IMR-90 (cell line): ENCODE measurements around the gene NDST1. TPM values are rescaled to one million over a fixed set of nuclear protein-coding genes. Genes with fewer than 3 reads are reported as not detected.
A peak's percentile ranks its signal among the peaks of the same experiment; 100 is the strongest.

ENCODE experiments used
- ATAC-seq: fragments of 200-7000 bp; cut with Tn5 transposase; 2 replicates; pipeline ENCODE4 v1.9.1; 2020; ENCODE audit warnings: low read depth, mild to moderate bottlenecking, moderate library complexity
- BruUV-seq: library from RNA; stranded (reverse); fragments of 400-500 nt; replicated peaks from 2 replicates; lab custom pipeline; 2021; lab: Mats Ljungman, UMichigan
- CTCF ChIA-PET: fragments of 300-600 bp; formaldehyde crosslinking; extraction: SDS; loops from one replicate; lab custom pipeline; 2021; ENCODE audit warnings: antibody characterized with exemption; lab: Yijun Ruan, JAX
- POLR2A ChIA-PET: fragments of 300-600 bp; sonication (Branson Sonifier 250); formaldehyde crosslinking; loops from one replicate; lab custom pipeline; 2022; ENCODE audit warnings: antibody characterized with exemption; ENCODE audit not compliant: unreplicated experiment; lab: Charles Lee
- DNase-seq: peaks from one replicate; pipeline ENCODE4 v3.0.0; 2013
- H2AFZ ChIP-seq: replicated peaks from 2 replicates; pipeline ENCODE3; 2013; ENCODE audit warnings: low read length, mild to moderate bottlenecking; ENCODE audit not compliant: poor library complexity
- H2AK5ac ChIP-seq: 2 replicates; pipeline ENCODE4 v1.6.1; 2013; ENCODE audit warnings: low read depth, low read length, inconsistent platforms
- H2AK9ac ChIP-seq: replicated peaks from 2 replicates; pipeline ENCODE3; 2013; ENCODE audit warnings: mild to moderate bottlenecking, low read depth, low read length, moderate library complexity; ENCODE audit not compliant: poor library complexity
- H2BK120ac ChIP-seq: 2 replicates; pipeline ENCODE4 v1.6.1; 2013; ENCODE audit warnings: low read depth, low read length, inconsistent platforms
- H2BK15ac ChIP-seq: 3 replicates; pipeline ENCODE4 v1.6.1; 2013; ENCODE audit warnings: low read depth, low read length, inconsistent platforms
- H2BK20ac ChIP-seq: 2 replicates; pipeline ENCODE4 v1.6.1; 2013; ENCODE audit warnings: low read depth, mild to moderate bottlenecking, inconsistent platforms, low read length, moderate library complexity
- H2BK5ac ChIP-seq: 2 replicates; pipeline ENCODE4 v1.6.1; 2013; ENCODE audit warnings: mild to moderate bottlenecking, low read depth, low read length, inconsistent platforms; ENCODE audit not compliant: poor library complexity, severe bottlenecking
- H3K14ac ChIP-seq: replicated peaks from 2 replicates; pipeline ENCODE4 v1.6.1; 2013; ENCODE audit warnings: low read depth, low read length, inconsistent platforms
- H3K18ac ChIP-seq: 2 replicates; pipeline ENCODE4 v1.6.1; 2013; ENCODE audit warnings: low read depth, low read length, control low read depth
- H3K23ac ChIP-seq: 2 replicates; pipeline ENCODE4 v1.6.1; 2013; ENCODE audit warnings: low read depth, low read length, inconsistent platforms
- H3K27ac ChIP-seq: 2 replicates; pipeline ENCODE4 v1.5.1; 2013; ENCODE audit warnings: mild to moderate bottlenecking, control low read depth, low read length; ENCODE audit not compliant: insufficient read depth
- H3K27me3 ChIP-seq: 2 replicates; pipeline ENCODE4 v1.6.1; 2013; ENCODE audit warnings: low read length; ENCODE audit not compliant: control insufficient read depth, insufficient read depth
- H3K36me3 ChIP-seq: 2 replicates; pipeline ENCODE4 v1.6.1; 2013; ENCODE audit warnings: low read length, mixed read lengths; ENCODE audit not compliant: control insufficient read depth, insufficient read depth
- H3K4ac ChIP-seq: 2 replicates; pipeline ENCODE4 v1.6.1; 2013; ENCODE audit warnings: low read depth, low read length, inconsistent platforms
- H3K4me1 ChIP-seq: 2 replicates; pipeline ENCODE4 v1.6.1; 2013; ENCODE audit warnings: low read length, mixed read lengths; ENCODE audit not compliant: control insufficient read depth, insufficient read depth
- H3K4me2 ChIP-seq: 2 replicates; pipeline ENCODE4 v1.6.1; 2013; ENCODE audit warnings: low read depth, mild to moderate bottlenecking, control low read depth, low read length, moderate library complexity
- H3K4me3 ChIP-seq: 2 replicates; pipeline ENCODE4 v1.5.1; 2013; ENCODE audit warnings: low read depth, mild to moderate bottlenecking, control low read depth, low read length, moderate library complexity; ENCODE audit not compliant: insufficient read depth
- H3K56ac ChIP-seq: 2 replicates; pipeline ENCODE4 v1.6.1; 2013; ENCODE audit warnings: low read length, inconsistent platforms; ENCODE audit not compliant: insufficient read depth; ENCODE audit errors: extremely low read depth
- H3K79me1 ChIP-seq, 2 experiments: 2 replicates each; pipeline ENCODE4 v1.6.1; 2013; ENCODE audit warnings: low read length in 2 of 2, inconsistent platforms in 1 of 2, low read depth in 1 of 2
- H3K9ac ChIP-seq: 2 replicates; pipeline ENCODE4 v1.6.1; 2013; ENCODE audit warnings: low read depth, low read length, control low read depth
- H3K9me1 ChIP-seq: 2 replicates; pipeline ENCODE4 v1.6.1; 2013; ENCODE audit warnings: low read length, inconsistent platforms; ENCODE audit not compliant: insufficient read depth
- H3K9me3 ChIP-seq: 2 replicates; pipeline ENCODE4 v1.6.1; 2013; ENCODE audit warnings: low read length; ENCODE audit not compliant: control insufficient read depth, insufficient read depth
- H4K20me1 ChIP-seq: 2 replicates; pipeline ENCODE4 v1.6.1; 2013; ENCODE audit warnings: low read length, inconsistent platforms; ENCODE audit not compliant: insufficient read depth
- H4K5ac ChIP-seq: 2 replicates; pipeline ENCODE4 v1.6.1; 2013; ENCODE audit warnings: mild to moderate bottlenecking, low read depth, low read length, control low read depth
- H4K8ac ChIP-seq, 2 experiments: 2 replicates each; pipeline ENCODE4 v1.6.1; 2013; ENCODE audit warnings: low read depth in 2 of 2, low read length in 2 of 2, control low read depth in 1 of 2, inconsistent platforms in 1 of 2
- H4K91ac ChIP-seq: 2 replicates; pipeline ENCODE4 v1.6.1; 2013; ENCODE audit warnings: low read depth, low read length, inconsistent platforms; ENCODE audit not compliant: insufficient read depth
- BHLHE40 ChIP-seq: fragments of 150-350 bp; IDR thresholded peaks from 2 replicates; pipeline ENCODE4 v1.6.1; 2016; ENCODE audit warnings: mild to moderate bottlenecking, low read depth, low read length
- CEBPB ChIP-seq: IDR thresholded peaks from 2 replicates; pipeline ENCODE4 v1.6.1; 2012; ENCODE audit warnings: low read depth, low read length, improper control_type of control experiment
- CHD1 ChIP-seq: IDR thresholded peaks from 2 replicates; pipeline ENCODE4 v1.6.1; 2012; ENCODE audit warnings: low read depth, low read length, improper control_type of control experiment
- CTCF ChIP-seq: conservative IDR thresholded peaks from 2 replicates; pipeline ENCODE4 v1.5.1; 2012; ENCODE audit warnings: mild to moderate bottlenecking, low read depth, low read length, improper control_type of control experiment
- ELK1 ChIP-seq: fragments of 150-350 bp; IDR thresholded peaks from 2 replicates; pipeline ENCODE4 v1.6.1; 2016; ENCODE audit warnings: low read depth, mild to moderate bottlenecking, low read length, moderate library complexity, borderline replicate concordance
- FOS ChIP-seq: fragments of 150-350 bp; IDR thresholded peaks from 2 replicates; pipeline ENCODE4 v1.6.1; 2016; ENCODE audit warnings: low read depth, low read length
- MAFK ChIP-seq: IDR thresholded peaks from 2 replicates; pipeline ENCODE4 v1.6.1; 2012; ENCODE audit warnings: low read depth, low read length, improper control_type of control experiment
- MAZ ChIP-seq: IDR thresholded peaks from 2 replicates; pipeline ENCODE4 v1.6.1; 2012; ENCODE audit warnings: low read depth, mild to moderate bottlenecking, low read length, improper control_type of control experiment, moderate library complexity, borderline replicate concordance
- MXI1 ChIP-seq: IDR thresholded peaks from 2 replicates; pipeline ENCODE4 v1.6.1; 2012; ENCODE audit warnings: low read depth, mild to moderate bottlenecking, low read length, moderate library complexity, borderline replicate concordance
- NFE2L2 ChIP-seq: fragments of 150-350 bp; IDR thresholded peaks from 2 replicates; pipeline ENCODE4 v1.6.1; 2016; ENCODE audit warnings: low read depth, mild to moderate bottlenecking, low read length
- POLR2A ChIP-seq: IDR thresholded peaks from 2 replicates; pipeline ENCODE4 v1.6.1; 2012; ENCODE audit warnings: mild to moderate bottlenecking, low read depth, low read length
- RAD21 ChIP-seq: IDR thresholded peaks from 2 replicates; pipeline ENCODE4 v1.6.1; 2012; ENCODE audit warnings: low read length, improper control_type of control experiment
- RCOR1 ChIP-seq: IDR thresholded peaks from 2 replicates; pipeline ENCODE4 v1.6.1; 2012; ENCODE audit warnings: mild to moderate bottlenecking, low read length, improper control_type of control experiment; ENCODE audit not compliant: insufficient replicate concordance
- RFX5 ChIP-seq: IDR thresholded peaks from 2 replicates; pipeline ENCODE4 v1.8.0; 2012; ENCODE audit warnings: low read depth, mild to moderate bottlenecking, low read length, moderate library complexity
- SMC3 ChIP-seq: fragments of 150-350 bp; IDR thresholded peaks from 2 replicates; pipeline ENCODE4 v1.6.1; 2016; ENCODE audit warnings: low read depth, mild to moderate bottlenecking, antibody characterized with exemption, low read length, moderate library complexity
- USF2 ChIP-seq: fragments of 150-350 bp; IDR thresholded peaks from 2 replicates; pipeline ENCODE4 v1.6.1; 2017; ENCODE audit warnings: mild to moderate bottlenecking, antibody characterized with exemption, low read length, low read depth
- WGBS, 2 experiments: methylation state at CpG; one replicate each; pipeline versions ENCODE4 v1.1.5 to v1.1.7; 2013; ENCODE audit warnings: missing lambda C conversion rate in 2 of 2; ENCODE audit not compliant: insufficient read length in 1 of 2; ENCODE audit errors: extremely low coverage in 2 of 2; 5-methylcytosine and 5-hydroxymethylcytosine counted together
- dilution Hi-C: fragments of 300-500 bp; cut with HindIII; formaldehyde crosslinking; loops from one replicate; pipeline ENCODE4 v1.14.3; 2018; ENCODE audit warnings: low sequenced_read_pairs; ENCODE audit not compliant: unreplicated experiment
- in situ Hi-C: fragments of 300-500 bp; cut with MboI; formaldehyde crosslinking; loops from 3 replicates; pipeline ENCODE4 v1.14.3; 2019; ENCODE audit warnings: low sequenced_read_pairs, inconsistent platforms, mixed read lengths
- intact Hi-C: fragments of 100-400 bp; cut with micrococcal nuclease; formaldehyde crosslinking; loops from 2 replicates; pipeline ENCODE4 v1.10.0; 2022
- polyA plus RNA-seq, 3 experiments: library from polyadenylated mRNA; depleted of rRNA; stranded (reverse); fragments of >200 nt; gene quantifications; 2 replicates each; pipeline ENCODE4 v1.2.3, GENCODE V29; 2012; ENCODE audit warnings: low replicate concordance in 1 of 3
- total RNA-seq: library from RNA; depleted of rRNA; stranded (reverse); fragments of >200 nt; gene quantifications from 2 replicates; pipeline ENCODE4 v1.2.3, GENCODE V29; 2012

The NDST1 gene
- total and polyA plus RNA-seq, 2 of the 4 experiments (the other 2 are of a cell fraction): 30.5 to 80.4 TPM

GRCh38 chr5:150492621-150493020, 15.3 kb upstream of the NDST1 start:
- Histone ChIP-seq H3K27me3 (no peaks in the 10 kb centered on the region), H4K5ac (peak overlapping the region; percentile 35; the same call in 1 of the 2 replicates), H3K9me1 (peaks cover 31% of the 10 kb centered on the region), H3K4ac (peak overlapping the region; percentile 81), H3K4me2 (peak overlapping the region; percentile 37), H3K4me1 (peaks cover 60% of the 10 kb centered on the region), H3K56ac (peak overlapping the region; percentile 54; the same call in 1 of the 2 replicates), H3K23ac (peak overlapping the region; percentile 76), H4K8ac (peak overlapping the region; percentile 16 to 75; a peak in 3 of 4 replicates), H4K20me1 (peaks cover 63% of the 10 kb centered on the region), H3K9ac (peak overlapping the region; percentile 24), H4K91ac (peak overlapping the region; percentile 56), H3K36me3 (peaks cover 3% of the 10 kb centered on the region; the same call in 1 of the 2 replicates), H3K79me1 (peaks cover 21 to 72% of the 10 kb centered on the region in 2 experiments), H2BK15ac (peak overlapping the region; percentile 19; the same call in 1 of the 3 replicates), H2AK5ac (peak overlapping the region; percentile 76), H2BK120ac (peak overlapping the region; percentile 70), H3K14ac (peak overlapping the region; percentile 58), H3K9me3 (no peaks in the 10 kb centered on the region), H3K4me3 (no peak overlapping the region), H2BK5ac (peak overlapping the region; percentile 99), H3K18ac (peak overlapping the region; percentile 48; the same call in 1 of the 2 replicates), H3K27ac (peak overlapping the region; percentile 80), H2AFZ (peak overlapping the region; percentile 56), H2AK9ac (peak overlapping the region; percentile 56), H2BK20ac (peak overlapping the region; percentile 69)
- ChIA-PET CTCF (interaction anchor here (0.6 kb wide), 1 partner anchor 24 kb away, joined by 4 read pairs; no protein-coding TSS in a partner anchor), POLR2A (no interaction called here)
- dilution Hi-C loops (no loop called here), intact Hi-C loops (no loop called here), in situ Hi-C loops (no loop called here)
- TF ChIP-seq MXI1 (no peak), CEBPB (peak; percentile 67), MAFK (no peak), BHLHE40 (no peak), NFE2L2 (no peak), RAD21 (peak; percentile 16; the same call in 1 of the 2 replicates), CHD1 (no peak), RFX5 (no peak), POLR2A (no peak), MAZ (0 out of 2 replicates have a peak, but pooled peaks have one; percentile 21), USF2 (no peak), FOS (peak; percentile 52; the same call in 1 of the 2 replicates), RCOR1 (peak; percentile 88), CTCF (no peak), SMC3 (no peak), ELK1 (no peak)
- DNase-seq (peak; percentile 87), ATAC-seq (peak; percentile 58)
- no TSS peak for BruUV-seq
- WGBS, 2 experiments: 44% methylated on average over 2 of the region's 6 CpGs; no CpG with 5 or more reads in 1 of the 2 experiments
